ENCODE results near the gene LPP. TPM values are rescaled to one million over a fixed set of nuclear protein-coding genes. Genes with fewer than 3 reads are reported as not detected.

The LPP gene
- total and polyA plus RNA-seq, 8 donors, result 4.9 to 84.4 (median 45.9) TPM

DNA sequence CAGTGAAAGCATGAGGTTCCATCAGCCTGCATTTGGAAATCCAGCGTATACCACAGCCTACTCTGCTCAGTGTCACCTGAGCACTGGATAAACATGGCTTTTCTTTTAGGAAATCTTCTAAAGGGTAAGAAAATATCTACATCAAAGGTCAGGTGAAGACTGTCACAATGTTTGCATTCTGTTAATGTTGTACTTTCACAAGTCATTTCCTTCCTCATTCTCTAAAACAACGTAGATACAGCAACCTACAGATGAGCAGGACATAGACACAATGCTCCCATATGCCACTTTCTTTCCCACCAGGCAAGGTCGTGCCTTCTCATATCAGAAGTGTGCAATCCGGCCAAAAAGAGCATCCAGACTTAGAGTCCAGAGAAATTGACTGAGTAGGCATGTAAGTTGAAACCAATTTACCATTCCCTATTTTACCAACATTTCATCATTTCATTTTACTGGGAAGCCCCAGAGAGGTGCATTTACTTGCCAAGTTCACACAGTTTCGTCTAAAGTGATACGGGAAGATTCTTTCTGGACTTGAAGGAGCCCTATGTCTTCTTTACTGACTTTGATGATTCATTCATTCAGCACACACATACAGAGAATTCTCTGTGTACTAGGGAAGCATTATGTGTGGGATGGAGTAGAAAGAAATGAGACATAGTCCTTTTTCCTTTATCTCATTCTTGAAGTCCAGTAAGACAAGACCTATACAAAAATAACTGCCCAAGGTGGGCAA, 30.6 kb upstream of the LPP start:
- Histone ChIP-seq H3K27ac (no peak overlapping the region), H3K4me1 (no peaks in the 10 kb centered on the region), H3K27me3 (no peaks in the 10 kb centered on the region), H3K4me3 (no peak overlapping the region), H3K9me3 (no peaks in the 10 kb centered on the region), H3K36me3 (no peaks in the 10 kb centered on the region)
- FAIRE-seq (no peak), DNase-seq (no peak), ATAC-seq (peak in 1 of 4 donors; percentile 19)
- WGBS, 2 donors, result 78 to 80% methylated on average over 6 of the region's 6 CpGs
- intact Hi-C loops (cut with DNase I), result no loop called here
- TF ChIP-seq, protein P1, sequence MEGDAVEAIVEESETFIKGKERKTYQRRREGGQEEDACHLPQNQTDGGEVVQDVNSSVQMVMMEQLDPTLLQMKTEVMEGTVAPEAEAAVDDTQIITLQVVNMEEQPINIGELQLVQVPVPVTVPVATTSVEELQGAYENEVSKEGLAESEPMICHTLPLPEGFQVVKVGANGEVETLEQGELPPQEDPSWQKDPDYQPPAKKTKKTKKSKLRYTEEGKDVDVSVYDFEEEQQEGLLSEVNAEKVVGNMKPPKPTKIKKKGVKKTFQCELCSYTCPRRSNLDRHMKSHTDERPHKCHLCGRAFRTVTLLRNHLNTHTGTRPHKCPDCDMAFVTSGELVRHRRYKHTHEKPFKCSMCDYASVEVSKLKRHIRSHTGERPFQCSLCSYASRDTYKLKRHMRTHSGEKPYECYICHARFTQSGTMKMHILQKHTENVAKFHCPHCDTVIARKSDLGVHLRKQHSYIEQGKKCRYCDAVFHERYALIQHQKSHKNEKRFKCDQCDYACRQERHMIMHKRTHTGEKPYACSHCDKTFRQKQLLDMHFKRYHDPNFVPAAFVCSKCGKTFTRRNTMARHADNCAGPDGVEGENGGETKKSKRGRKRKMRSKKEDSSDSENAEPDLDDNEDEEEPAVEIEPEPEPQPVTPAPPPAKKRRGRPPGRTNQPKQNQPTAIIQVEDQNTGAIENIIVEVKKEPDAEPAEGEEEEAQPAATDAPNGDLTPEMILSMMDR (IDR thresholded peaks at IDR 0.05), result no peak

DNA sequence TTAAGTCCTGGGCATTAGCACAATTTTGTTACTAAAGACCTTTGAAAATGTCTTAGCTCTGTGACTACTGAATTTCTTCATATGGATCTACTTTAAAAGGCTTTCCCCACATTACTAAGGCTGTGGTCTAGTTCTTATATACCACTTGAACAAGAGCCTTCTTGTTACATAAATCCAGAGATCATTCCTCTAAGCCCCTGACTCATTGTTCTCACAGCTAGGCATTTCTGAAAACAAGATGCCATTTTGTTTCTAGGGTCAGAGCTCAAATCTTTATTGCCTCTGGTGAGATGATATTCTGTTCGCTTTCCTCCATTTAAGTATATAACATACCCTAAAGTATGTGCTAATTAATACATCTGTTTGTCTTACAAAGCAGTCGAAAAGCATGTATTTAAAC, 29.8 kb upstream of the LPP start:
- ATAC-seq (no peak), FAIRE-seq (no peak), DNase-seq (no peak)
- Histone ChIP-seq H3K9me3 (no peaks in the 10 kb centered on the region), H3K36me3 (no peaks in the 10 kb centered on the region), H3K4me3 (no peak overlapping the region), H3K27ac (no peak overlapping the region), H3K4me1 (no peaks in the 10 kb centered on the region), H3K27me3 (no peaks in the 10 kb centered on the region)
- WGBS, 2 donors, result 89% methylated on average over 2 of the region's 2 CpGs
- intact Hi-C loops (cut with DNase I), result no loop called here
- TF ChIP-seq, protein P1 (IDR thresholded peaks at IDR 0.05), result no peak

DNA sequence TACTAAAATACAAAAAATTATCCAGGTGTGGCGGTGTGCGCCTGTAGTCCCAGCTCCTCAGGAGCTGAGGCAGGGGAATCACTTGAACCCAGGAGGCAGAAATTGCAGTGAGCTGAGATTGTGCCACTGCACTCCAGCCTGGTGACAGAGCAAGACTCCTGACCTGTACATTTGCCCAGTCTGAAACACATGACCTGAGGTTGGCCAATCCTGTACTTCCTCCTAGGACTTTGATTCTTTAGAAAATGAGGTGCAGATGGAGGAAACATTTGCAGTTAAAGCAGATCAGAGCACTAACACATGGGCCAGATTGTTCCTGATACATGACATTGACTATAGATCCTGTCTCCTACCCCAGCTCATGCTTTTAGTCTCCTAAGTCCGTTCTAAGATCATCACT, 28.9 kb upstream of the LPP start:
- intact Hi-C loops (cut with DNase I), result no loop called here
- Histone ChIP-seq H3K4me1 (no peaks in the 10 kb centered on the region), H3K27ac (no peak overlapping the region), H3K36me3 (no peaks in the 10 kb centered on the region), H3K9me3 (no peaks in the 10 kb centered on the region), H3K27me3 (no peaks in the 10 kb centered on the region), H3K4me3 (no peak overlapping the region)
- TF ChIP-seq, protein P1 (IDR thresholded peaks at IDR 0.05), result no peak
- 92 to 94% methylated on average over 3 of the region's 3 CpGs for WGBS, 2 donors
- no peak for FAIRE-seq
- ATAC-seq, result peak in 1 of 4 donors; percentile 24
- DNase-seq, result no peak

DNA sequence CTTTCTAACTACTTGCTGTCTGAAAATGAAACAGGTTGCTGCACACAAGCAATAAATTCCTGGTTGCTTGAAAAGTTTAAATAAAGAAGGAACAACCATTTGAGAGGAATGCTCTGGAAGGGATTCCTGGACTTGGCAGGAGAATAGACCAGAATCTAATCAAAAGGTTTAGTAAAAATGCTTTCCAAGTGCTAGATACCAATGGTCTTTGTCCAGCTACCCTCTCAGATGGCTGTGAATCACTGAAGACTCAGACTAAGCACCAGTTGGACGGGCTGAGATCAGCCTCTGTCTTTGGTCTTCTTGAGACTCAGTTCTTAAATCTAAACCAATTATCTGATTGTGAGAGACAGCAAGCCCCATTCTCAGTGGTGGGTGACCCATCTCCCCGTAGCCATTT, 27.7 kb upstream of the LPP start:
- intact Hi-C loops (cut with DNase I), result no loop called here
- Histone ChIP-seq H3K27me3 (no peaks in the 10 kb centered on the region), H3K9me3 (no peaks in the 10 kb centered on the region), H3K4me1 (no peaks in the 10 kb centered on the region), H3K36me3 (no peaks in the 10 kb centered on the region), H3K4me3 (no peak overlapping the region), H3K27ac (no peak overlapping the region)
- no peak for ATAC-seq
- TF ChIP-seq, protein P1 (IDR thresholded peaks at IDR 0.05), result no peak
- WGBS, 2 donors, result 92 to 98% methylated on average over 2 of the region's 2 CpGs
- DNase-seq, result no peak
- FAIRE-seq, result no peak

DNA sequence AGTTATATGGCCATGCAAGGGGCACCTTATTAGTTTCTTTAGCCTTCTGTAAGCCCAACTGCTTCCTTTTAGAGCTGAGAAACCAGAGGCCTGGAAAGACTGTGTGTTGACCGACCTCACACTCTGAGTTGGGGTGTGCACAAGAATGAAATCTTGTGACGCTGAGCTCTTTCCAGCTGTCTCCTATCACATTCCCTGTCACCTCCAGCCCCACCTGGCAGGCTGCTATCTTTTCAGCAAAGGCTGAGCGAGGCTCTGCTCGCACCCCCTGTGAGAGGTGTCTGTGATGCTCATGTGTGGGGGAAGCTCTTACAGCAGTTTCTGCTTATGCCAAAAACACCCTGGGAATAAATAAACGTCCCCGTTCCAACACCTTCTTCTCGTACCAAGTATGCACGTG, 27.0 kb upstream of the LPP start:
- WGBS, 2 donors, result 87 to 94% methylated on average over 8 of the region's 8 CpGs
- TF ChIP-seq, protein P1 (IDR thresholded peaks at IDR 0.05), result no peak
- Histone ChIP-seq H3K4me1 (no peaks in the 10 kb centered on the region), H3K4me3 (no peak overlapping the region), H3K27me3 (no peaks in the 10 kb centered on the region), H3K36me3 (no peaks in the 10 kb centered on the region), H3K27ac (no peak overlapping the region), H3K9me3 (no peaks in the 10 kb centered on the region)
- intact Hi-C loops (cut with DNase I), result no loop called here
- FAIRE-seq (no peak), ATAC-seq (no peak), DNase-seq (no peak)
